Keratinocyte (primary cell): ENCODE measurements around the gene PRAMEF14. TPM values are rescaled to one million over a fixed set of nuclear protein-coding genes. Genes with fewer than 3 reads are reported as not detected.
"Not testable (repeated sequence)": the region's sequence is repeated elsewhere in the genome, so short reads cannot be mapped to it uniquely, and the experiment has no call there.

ENCODE experiments used
- DNase-seq: peaks from one replicate; pipeline ENCODE4 v3.0.0-alpha.2; 2011; ENCODE audit warnings: low read depth, missing footprints, low spot score
- FAIRE-seq: peaks from 2 replicates; lab custom pipeline; 2011; peaks lifted over from hg19 to GRCh38; lab: Jason Lieb, UNC
- H2AFZ ChIP-seq: 2 replicates; pipeline ENCODE4 v1.6.0; 2012; ENCODE audit warnings: low read length, control low read depth, inconsistent platforms; ENCODE audit not compliant: control insufficient read depth
- H3K27ac ChIP-seq: 2 replicates; pipeline ENCODE4 v1.5.1; 2011; ENCODE audit warnings: low read length; ENCODE audit not compliant: control insufficient read depth, insufficient read depth
- H3K27me3 ChIP-seq: 3 replicates; pipeline ENCODE4 v1.6.0; 2011; ENCODE audit warnings: low read length; ENCODE audit not compliant: control insufficient read depth, insufficient read depth; ENCODE audit errors: extremely low read depth
- H3K36me3 ChIP-seq, 2 experiments: 2 replicates in 1 of 2; 3 replicates in 1 of 2; pipeline ENCODE4 v1.5.1; 2011; ENCODE audit warnings: low read length in 2 of 2, mild to moderate bottlenecking in 1 of 2; ENCODE audit not compliant: control insufficient read depth in 2 of 2, insufficient read depth in 2 of 2; ENCODE audit errors: extremely low read depth in 1 of 2
- H3K4me1 ChIP-seq: 3 replicates; pipeline ENCODE4 v1.5.1; 2011; ENCODE audit warnings: low read length; ENCODE audit not compliant: control insufficient read depth, insufficient read depth; ENCODE audit errors: extremely low read depth
- H3K4me2 ChIP-seq: 3 replicates; pipeline ENCODE4 v1.6.0; 2011; ENCODE audit warnings: low read depth, low read length; ENCODE audit not compliant: control insufficient read depth, insufficient read depth; ENCODE audit errors: extremely low read depth
- H3K4me3 ChIP-seq, 3 experiments: fragments of 200-600 bp in 1 of 3; sonication (generic) in 1 of 3; 2 replicates in 2 of 3; 3 replicates in 1 of 3; pipeline ENCODE4 v1.5.1; 2011 to 2016; ENCODE audit warnings: low read length in 3 of 3, mild to moderate bottlenecking in 3 of 3, control low read depth in 2 of 3, inconsistent platforms in 1 of 3, low read depth in 1 of 3, mixed read lengths in 1 of 3, mixed run types in 1 of 3, moderate library complexity in 1 of 3; ENCODE audit not compliant: control insufficient read depth in 2 of 3, insufficient read depth in 2 of 3; ENCODE audit errors: extremely low read depth in 1 of 3
- H3K79me2 ChIP-seq: 2 replicates; pipeline ENCODE4 v1.6.0; 2012; ENCODE audit warnings: low read length; ENCODE audit not compliant: control insufficient read depth, insufficient read depth
- H3K9ac ChIP-seq: 3 replicates; pipeline ENCODE4 v1.6.0; 2011; ENCODE audit warnings: low read length; ENCODE audit not compliant: control insufficient read depth, insufficient read depth; ENCODE audit errors: extremely low read depth
- H3K9me1 ChIP-seq: 3 replicates; pipeline ENCODE4 v1.6.0; 2011; ENCODE audit warnings: low read length; ENCODE audit not compliant: control insufficient read depth, insufficient read depth; ENCODE audit errors: extremely low read depth
- H3K9me3 ChIP-seq: 2 replicates; pipeline ENCODE4 v1.5.1; 2012; ENCODE audit warnings: low read depth, low read length; ENCODE audit not compliant: control insufficient read depth
- H4K20me1 ChIP-seq: 3 replicates; pipeline ENCODE4 v1.6.0; 2011; ENCODE audit warnings: low read length; ENCODE audit not compliant: control insufficient read depth, insufficient read depth; ENCODE audit errors: extremely low read depth
- CTCF ChIP-seq, 3 experiments: IDR thresholded peaks in 1 of 3; conservative IDR thresholded peaks in 1 of 3; optimal IDR thresholded peaks in 1 of 3; 2 replicates in 2 of 3; 3 replicates in 1 of 3; pipeline versions ENCODE3 to v1.5.1; 2011; ENCODE audit warnings: low read length in 3 of 3, mild to moderate bottlenecking in 3 of 3, moderate library complexity in 2 of 3, control low read depth in 1 of 3, inconsistent platforms in 1 of 3; ENCODE audit not compliant: insufficient read depth in 2 of 3; ENCODE audit errors: extremely low read depth in 1 of 3
- dilution Hi-C: fragments of 300-500 bp; cut with MboI; formaldehyde crosslinking; loops from one replicate; pipeline ENCODE4 v1.7.0; 2020; ENCODE audit warnings: low sequenced_read_pairs; ENCODE audit not compliant: extremely low pct_ligation_motif_present
- polyA plus RNA-seq, 5 experiments: library from polyadenylated mRNA; depleted of rRNA in 3 of 5; stranded (reverse) in 3 of 5; stranded (forward) in 1 of 5; unstranded in 1 of 5; fragments of >200 nt; gene quantifications; 1 replicate in 1 of 5; 2 replicates in 3 of 5; 3 replicates in 1 of 5; pipeline versions ENCODE4 v1.2.1 to v1.2.3, GENCODE V29; 2011 to 2012; ENCODE audit warnings: missing spikeins in 2 of 5, low read depth in 1 of 5, low replicate concordance in 1 of 5

Gene PRAMEF14
- polyA plus RNA-seq, 1 donor (not counting 4 experiments of a cell fraction or from before 2014, with no cell fraction given) = not detected

- H3K27ac ChIP-seq, H3K9me3 ChIP-seq, H3K4me1 ChIP-seq, DNase-seq, H3K4me3 ChIP-seq, H2AFZ ChIP-seq, dilution Hi-C loops, H3K9me1 ChIP-seq, H4K20me1 ChIP-seq, H3K9ac ChIP-seq, H3K4me2 ChIP-seq, FAIRE-seq, H3K36me3 ChIP-seq, H3K27me3 ChIP-seq, H3K79me2 ChIP-seq: not testable (repeated sequence)
Measured at GRCh38 chr1:13364928-13365327, 18.0 kb upstream of the PRAMEF14 start.

GRCh38 chr1:13362364-13362763, 15.4 kb upstream of the PRAMEF14 start:
- dilution Hi-C loops = not testable (repeated sequence)

GRCh38 chr1:13356774-13357173, 9.8 kb upstream of the PRAMEF14 start:
- H3K36me3 ChIP-seq, dilution Hi-C loops, H4K20me1 ChIP-seq, H3K79me2 ChIP-seq, H3K9me3 ChIP-seq, FAIRE-seq, H3K9me1 ChIP-seq, H3K4me2 ChIP-seq, H3K27ac ChIP-seq, H3K27me3 ChIP-seq, H2AFZ ChIP-seq, H3K9ac ChIP-seq, H3K4me3 ChIP-seq, H3K4me1 ChIP-seq: not testable (repeated sequence)
- peak; percentile 4 for DNase-seq
- peak in 2 of 3 experiments; percentile 27 to 29 for TF ChIP-seq CTCF (optimal IDR thresholded peaks at IDR 0.05 in 1 of 3, IDR thresholded peaks at IDR 0.05 in 1 of 3, conservative IDR thresholded peaks at IDR 0.05 in 1 of 3; ENCODE audit: extremely low read depth in 1 of 3, insufficient read depth in 2 of 3, low read length in 3 of 3)

More at GRCh38 chr1:13362364-13362763, 15.4 kb upstream of the PRAMEF14 start:
- not testable (repeated sequence) for H3K27ac ChIP-seq, H3K27me3 ChIP-seq, H3K9me1 ChIP-seq, H4K20me1 ChIP-seq, H3K4me2 ChIP-seq, H3K9ac ChIP-seq, FAIRE-seq, H3K4me3 ChIP-seq, H3K79me2 ChIP-seq, H3K4me1 ChIP-seq, H2AFZ ChIP-seq, H3K36me3 ChIP-seq, DNase-seq, H3K9me3 ChIP-seq

- dilution Hi-C loops, H3K27ac ChIP-seq, H3K9me1 ChIP-seq, H3K4me3 ChIP-seq, H3K4me1 ChIP-seq, H2AFZ ChIP-seq, H3K9me3 ChIP-seq, H3K9ac ChIP-seq, H3K4me2 ChIP-seq, H3K36me3 ChIP-seq, H3K27me3 ChIP-seq, H3K79me2 ChIP-seq, DNase-seq, H4K20me1 ChIP-seq, FAIRE-seq: not testable (repeated sequence)
Measured at GRCh38 chr1:13354475-13354874, 7.5 kb upstream of the PRAMEF14 start.
